ENCODE results near the gene CDC42SE1.

DNA sequence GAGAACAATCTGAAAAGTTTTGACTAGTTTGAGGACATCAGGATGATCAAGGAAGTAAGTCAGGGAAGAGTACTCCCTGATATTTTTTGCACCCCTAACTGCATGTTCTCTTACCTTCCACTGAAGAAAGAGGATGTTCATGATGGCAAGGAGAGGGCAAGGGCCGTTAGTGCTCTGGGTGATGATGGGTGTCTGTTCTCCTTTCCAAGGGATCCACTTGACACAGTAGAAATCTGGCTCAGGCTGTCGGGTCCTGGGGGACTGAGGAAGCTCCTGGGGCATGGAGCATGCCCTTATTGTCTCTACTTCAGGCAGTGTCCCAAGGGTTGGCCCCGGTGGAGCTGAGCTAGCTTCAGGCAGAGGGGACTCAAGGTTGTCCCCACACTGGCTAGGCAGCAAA lies 57.4 kb downstream of the CDC42SE1 start:
- TF ChIP-seq EZH2 (IDR thresholded peaks at IDR 0.05) (no peak), POLR2AphosphoS5 (IDR thresholded peaks at IDR 0.05; ENCODE audit: borderline replicate concordance, low read depth, low read length) (no peak)
